CD14-positive monocyte (primary cell): ENCODE measurements around the gene RPS24. TPM values are rescaled to one million over a fixed set of nuclear protein-coding genes. Genes with fewer than 3 reads are reported as not detected.

Source experiments
- DNase-seq, 3 donors: peaks; one replicate each; pipeline ENCODE4 v3.0.0-alpha.2; 2011 to 2022
- H2AFZ ChIP-seq: 2 replicates; pipeline ENCODE4 v1.6.0; 2012; ENCODE audit warnings: mild to moderate bottlenecking, low read depth, low read length, inconsistent platforms; ENCODE audit not compliant: insufficient read depth, poor library complexity, severe bottlenecking
- H3K27ac ChIP-seq, 2 donors: 1 replicate in 1 of 2; 2 replicates in 1 of 2; pipeline ENCODE4 v1.5.1; 2012 to 2013; ENCODE audit warnings: low read length in 2 of 2, control low read depth in 1 of 2, inconsistent platforms in 1 of 2, low read depth in 1 of 2, mild to moderate bottlenecking in 1 of 2
- H3K27me3 ChIP-seq, 2 donors: one replicate each; pipeline versions ENCODE4 v1.6.0 to v1.6.1; 2011 to 2013; ENCODE audit warnings: low read length in 2 of 2; ENCODE audit not compliant: control insufficient read depth in 2 of 2, insufficient read depth in 2 of 2
- H3K36me3 ChIP-seq, 2 donors: replicated peaks in 1 of 2; 1 replicate in 1 of 2; 2 replicates in 1 of 2; pipeline versions ENCODE4 v1.5.1 to v1.6.1; 2012 to 2013; ENCODE audit warnings: low read length in 2 of 2, control low read depth in 1 of 2, inconsistent platforms in 1 of 2, mild to moderate bottlenecking in 1 of 2; ENCODE audit not compliant: insufficient read depth in 2 of 2, control insufficient read depth in 1 of 2
- H3K4me1 ChIP-seq, 2 donors: 1 replicate in 1 of 2; 2 replicates in 1 of 2; pipeline versions ENCODE4 v1.5.1 to v1.6.1; 2012 to 2013; ENCODE audit warnings: low read length in 2 of 2, control low read depth in 1 of 2, inconsistent platforms in 1 of 2, mild to moderate bottlenecking in 1 of 2, moderate library complexity in 1 of 2; ENCODE audit not compliant: insufficient read depth in 2 of 2, control insufficient read depth in 1 of 2
- H3K4me2 ChIP-seq: replicated peaks from 2 replicates; pipeline ENCODE3; 2012; ENCODE audit warnings: low read length, moderate library complexity, mild to moderate bottlenecking; ENCODE audit not compliant: poor library complexity, severe bottlenecking; ENCODE audit errors: extremely low read depth
- H3K4me3 ChIP-seq, 3 experiments: fragments of 200-600 bp in 1 of 3; sonication (generic) in 1 of 3; replicated peaks in 1 of 3; 1 replicate in 2 of 3; 2 replicates in 1 of 3; pipeline ENCODE4 v1.5.1; 2011 to 2013; ENCODE audit warnings: low read length in 3 of 3, mild to moderate bottlenecking in 3 of 3, control low read depth in 2 of 3, low read depth in 2 of 3, inconsistent platforms in 1 of 3, moderate library complexity in 1 of 3
- H3K79me2 ChIP-seq: 2 replicates; pipeline ENCODE4 v1.6.0; 2012; ENCODE audit warnings: mild to moderate bottlenecking, control low read depth, inconsistent platforms, low read length, moderate library complexity; ENCODE audit not compliant: insufficient read depth
- H3K9ac ChIP-seq: 2 replicates; pipeline ENCODE4 v1.6.0; 2017; ENCODE audit warnings: low read length, mild to moderate bottlenecking; ENCODE audit not compliant: insufficient read depth, poor library complexity, severe bottlenecking
- H3K9me3 ChIP-seq, 2 donors: replicated peaks in 1 of 2; 1 replicate in 1 of 2; 2 replicates in 1 of 2; pipeline versions ENCODE4 v1.5.1 to v1.6.1; 2012 to 2013; ENCODE audit warnings: low read length in 2 of 2, control low read depth in 1 of 2; ENCODE audit not compliant: control insufficient read depth in 1 of 2, insufficient read depth in 1 of 2
- H4K20me1 ChIP-seq: 2 replicates; pipeline ENCODE4 v1.6.0; 2012; ENCODE audit warnings: mild to moderate bottlenecking, low read length, control low read depth, moderate library complexity; ENCODE audit not compliant: insufficient read depth
- H3K27ac Mint-ChIP-seq, 7 donors: one replicate each; pipeline ENCODE4 v1.8.0; 2020; ENCODE audit warnings: mild to moderate bottlenecking in 7 of 7, mixed read lengths in 7 of 7, moderate library complexity in 6 of 7, inconsistent platforms in 2 of 7
- H3K27me3 Mint-ChIP-seq, 3 donors: one replicate each; pipeline ENCODE4 v1.8.0; 2021 to 2022; ENCODE audit warnings: low read depth in 3 of 3, mild to moderate bottlenecking in 3 of 3, mixed read lengths in 3 of 3, moderate library complexity in 3 of 3, inconsistent platforms in 1 of 3
- H3K36me3 Mint-ChIP-seq, 2 donors: one replicate each; pipeline ENCODE4 v1.8.0; 2020; ENCODE audit warnings: mixed read lengths in 2 of 2, inconsistent platforms in 1 of 2, mild to moderate bottlenecking in 1 of 2
- H3K4me1 Mint-ChIP-seq: one replicate; pipeline ENCODE4 v1.8.0; 2020; ENCODE audit warnings: mild to moderate bottlenecking, mixed read lengths
- H3K4me3 Mint-ChIP-seq, 2 donors: one replicate each; pipeline ENCODE4 v1.8.0; 2020; ENCODE audit warnings: mild to moderate bottlenecking in 2 of 2, mixed read lengths in 2 of 2, moderate library complexity in 1 of 2
- H3K9me3 Mint-ChIP-seq, 7 donors: one replicate each; pipeline ENCODE4 v1.8.0; 2020 to 2022; ENCODE audit warnings: mixed read lengths in 7 of 7, mild to moderate bottlenecking in 6 of 7, moderate library complexity in 6 of 7, inconsistent platforms in 2 of 7
- WGBS: methylation state at CpG from one replicate; pipeline ENCODE4 v1.1.5; 2013; ENCODE audit warnings: missing lambda C conversion rate; ENCODE audit not compliant: insufficient coverage; 5-methylcytosine and 5-hydroxymethylcytosine counted together
- intact Hi-C, 2 donors: fragments of 100-400 bp; cut with micrococcal nuclease; formaldehyde crosslinking; loops; one replicate each; pipeline versions ENCODE4 v1.15.0 to v1.15.1; 2023
- polyA plus RNA-seq, 3 donors: library from polyadenylated mRNA; depleted of rRNA in 1 of 3; unstranded in 2 of 3; stranded (reverse) in 1 of 3; fragments of 300-500 nt in 2 of 3; fragments of >200 nt in 1 of 3; fragmentation: Illumina TruSeq in 2 of 3; gene quantifications; 1 replicate in 2 of 3; 2 replicates in 1 of 3; pipeline ENCODE4 v1.2.3, GENCODE V29; 2012 to 2021
- TF ChIP-seq, protein P1 (sequence below): fragments of 200-600 bp; IDR thresholded peaks from one replicate; pipeline ENCODE4 v1.8.0; 2022; ENCODE audit warnings: antibody characterized with exemption, mild to moderate bottlenecking

Gene RPS24
- polyA plus RNA-seq, 3 donors = 801 to 2,073 (median 840) TPM

DNA sequence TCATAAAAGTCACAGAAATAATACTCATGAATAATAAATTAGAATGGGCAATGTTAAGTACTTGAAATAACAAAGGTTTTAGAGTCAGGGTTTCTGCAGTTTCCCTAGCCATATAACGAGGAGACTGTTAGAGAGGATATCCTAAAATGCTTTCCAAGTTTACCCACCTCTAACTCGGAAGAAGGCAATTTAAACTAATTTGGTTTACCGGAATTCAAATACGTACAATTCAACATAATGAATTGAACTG is 351 bp upstream of the RPS24 start:
- no peaks in the 10 kb centered on the region for H3K9me3 Mint-ChIP-seq

DNA sequence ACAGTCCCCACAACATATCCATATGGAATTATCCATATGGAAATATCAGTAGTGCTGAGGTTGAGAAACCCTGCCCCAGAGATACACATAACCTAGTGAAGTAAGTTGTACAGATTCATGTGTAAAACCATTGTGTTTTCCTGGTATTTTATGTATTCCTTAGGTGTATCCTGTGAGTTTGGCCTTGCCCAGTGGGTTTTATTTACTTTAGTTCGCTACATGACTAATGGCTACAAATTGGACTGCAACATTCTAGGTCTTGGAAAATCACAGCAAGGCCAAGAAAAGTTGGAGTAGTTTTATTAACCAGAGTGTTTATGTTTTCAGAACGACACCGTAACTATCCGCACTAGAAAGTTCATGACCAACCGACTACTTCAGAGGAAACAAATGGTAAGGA is 1.4 kb downstream of the RPS24 start:
- H3K36me3 Mint-ChIP-seq = peaks cover 49 to 51% of the 10 kb centered on the region in 2 donors

More for the DNA sequence above, 351 bp upstream of the RPS24 start:
- Histone ChIP-seq H3K36me3 (peaks cover 32 to 34% of the 10 kb centered on the region in 2 donors), H3K9ac (no peak overlapping the region), H3K27me3 (no peaks in the 10 kb centered on the region), H3K9me3 (no peaks in the 10 kb centered on the region), H2AFZ (peak overlapping the region; percentile 90), H3K4me1 (peaks cover 27 to 29% of the 10 kb centered on the region in 2 donors), H3K4me3 (peak overlapping the region; percentile 67 to 98 (median 89)), H3K79me2 (peaks cover 57% of the 10 kb centered on the region), H3K27ac (peak overlapping the region in 1 of 2 donors; percentile 79), H4K20me1 (peaks cover 39% of the 10 kb centered on the region), H3K4me2 (peak overlapping the region; percentile 96)
- intact Hi-C loops = loop anchor here in 1 of 2 donors (5.0 kb wide), 1 partner anchor 269 kb away; no protein-coding TSS in a partner anchor
- Mint-ChIP-seq H3K4me3 (peak overlapping the region; percentile 57 to 85), H3K27me3 (peaks cover 0 to 6% (median 0%) of the 10 kb centered on the region in 3 donors), H3K4me1 (peaks cover 44% of the 10 kb centered on the region), H3K36me3 (peaks cover 33% of the 10 kb centered on the region in 2 donors), H3K27ac (peak overlapping the region in 3 of 7 donors; percentile 38 to 92 (median 41))
- TF ChIP-seq, protein P1, sequence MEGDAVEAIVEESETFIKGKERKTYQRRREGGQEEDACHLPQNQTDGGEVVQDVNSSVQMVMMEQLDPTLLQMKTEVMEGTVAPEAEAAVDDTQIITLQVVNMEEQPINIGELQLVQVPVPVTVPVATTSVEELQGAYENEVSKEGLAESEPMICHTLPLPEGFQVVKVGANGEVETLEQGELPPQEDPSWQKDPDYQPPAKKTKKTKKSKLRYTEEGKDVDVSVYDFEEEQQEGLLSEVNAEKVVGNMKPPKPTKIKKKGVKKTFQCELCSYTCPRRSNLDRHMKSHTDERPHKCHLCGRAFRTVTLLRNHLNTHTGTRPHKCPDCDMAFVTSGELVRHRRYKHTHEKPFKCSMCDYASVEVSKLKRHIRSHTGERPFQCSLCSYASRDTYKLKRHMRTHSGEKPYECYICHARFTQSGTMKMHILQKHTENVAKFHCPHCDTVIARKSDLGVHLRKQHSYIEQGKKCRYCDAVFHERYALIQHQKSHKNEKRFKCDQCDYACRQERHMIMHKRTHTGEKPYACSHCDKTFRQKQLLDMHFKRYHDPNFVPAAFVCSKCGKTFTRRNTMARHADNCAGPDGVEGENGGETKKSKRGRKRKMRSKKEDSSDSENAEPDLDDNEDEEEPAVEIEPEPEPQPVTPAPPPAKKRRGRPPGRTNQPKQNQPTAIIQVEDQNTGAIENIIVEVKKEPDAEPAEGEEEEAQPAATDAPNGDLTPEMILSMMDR = no peak
- no CpG with 5 or more reads among the region's 4 CpGs for WGBS
- DNase-seq = no peak

More for the DNA sequence above, 1.4 kb downstream of the RPS24 start:
- Histone ChIP-seq H3K9me3 (no peaks in the 10 kb centered on the region), H3K27ac (peak overlapping the region in 1 of 2 donors; percentile 79), H3K79me2 (peaks cover 63% of the 10 kb centered on the region), H3K9ac (peak overlapping the region; percentile 71), H3K4me2 (peak overlapping the region; percentile 96), H3K4me1 (peaks cover 13 to 14% of the 10 kb centered on the region in 2 donors), H4K20me1 (peaks cover 56% of the 10 kb centered on the region), H3K36me3 (peaks cover 49 to 51% of the 10 kb centered on the region in 2 donors), H2AFZ (no peak overlapping the region), H3K27me3 (no peaks in the 10 kb centered on the region), H3K4me3 (peak overlapping the region in 1 of 3 experiments; percentile 98)
- no peak for DNase-seq
- TF ChIP-seq, protein P1 = no peak
- H3K27ac Mint-ChIP-seq = peak overlapping the region in 1 of 7 donors; percentile 75
- no peak overlapping the region for H3K4me3 Mint-ChIP-seq
- intact Hi-C loops = no loop called here
- WGBS = 100% methylated on average over 1 of the region's 5 CpGs
- peaks cover 28% of the 10 kb centered on the region for H3K4me1 Mint-ChIP-seq
- H3K27me3 Mint-ChIP-seq = peaks cover 0 to 2% (median 0%) of the 10 kb centered on the region in 3 donors
- H3K9me3 Mint-ChIP-seq = no peaks in the 10 kb centered on the region
